NCI-H82 treated with DMSO at 0.1 percent for 48 hours (cell line): ENCODE measurements around the gene MBP.

ENCODE experiments used
- DNase-seq: peaks from one replicate; lab custom pipeline; 2025; ENCODE audit not compliant: unreplicated experiment; lab: John Stamatoyannopoulos, UW

MBP gene

GRCh38 chr18:77132369-77133050 lies at the start of gene MBP:
Gene MBP, minus strand, starts transcription at chr18:77132783. Its CDS starts 27,522 bp downstream, at chr18:77105261.
- DNase-seq, result no peak

- DNase-seq, result no peak
Observed at GRCh38 chr18:77181950-77182707, 49.5 kb upstream of the MBP start.

GRCh38 chr18:77178559-77178958 lies 46.0 kb upstream of the MBP start:
- DNase-seq, result no peak

GRCh38 chr18:77177009-77177408 lies 44.4 kb upstream of the MBP start:
- DNase-seq, result no peak

GRCh38 chr18:77173275-77174030 lies 40.9 kb upstream of the MBP start:
- no peak for DNase-seq

- no peak for DNase-seq
Observed at GRCh38 chr18:77170890-77171410, 38.4 kb upstream of the MBP start.

GRCh38 chr18:77168811-77169311 lies 36.3 kb upstream of the MBP start:
- no peak for DNase-seq

GRCh38 chr18:77167251-77167650 lies 34.7 kb upstream of the MBP start:
- DNase-seq, result no peak

- DNase-seq, result no peak
Observed at GRCh38 chr18:77166523-77166922, 33.9 kb upstream of the MBP start.

GRCh38 chr18:77165503-77166188 lies 33.1 kb upstream of the MBP start:
- no peak for DNase-seq

GRCh38 chr18:77164763-77165485 lies 32.3 kb upstream of the MBP start:
- DNase-seq, result no peak

GRCh38 chr18:77164026-77164425 lies 31.4 kb upstream of the MBP start:
- DNase-seq, result no peak

GRCh38 chr18:77162580-77162979 lies 30.0 kb upstream of the MBP start:
- DNase-seq, result no peak

GRCh38 chr18:77161961-77162360 lies 29.4 kb upstream of the MBP start:
- DNase-seq, result no peak

- DNase-seq, result no peak
Observed at GRCh38 chr18:77161383-77161782, 28.8 kb upstream of the MBP start.

GRCh38 chr18:77160515-77160914 lies 27.9 kb upstream of the MBP start:
- no peak for DNase-seq

GRCh38 chr18:77157312-77157711 lies 24.7 kb upstream of the MBP start:
- DNase-seq, result no peak

GRCh38 chr18:77155031-77155430 lies 22.4 kb upstream of the MBP start:
- DNase-seq, result no peak

- no peak for DNase-seq
Observed at GRCh38 chr18:77153404-77153803, 20.8 kb upstream of the MBP start.
